Measurements from ENCODE around the gene KCTD7.

The KCTD7 gene

GRCh38 chr7:66689081-66689480 lies 60.4 kb downstream of the KCTD7 start:
- no peak for DNase-seq (ENCODE audit: low read depth)
- no peak for TF ChIP-seq CTCF (conservative IDR thresholded peaks at IDR 0.05; ENCODE audit: control insufficient read depth, insufficient read depth, low read depth, low read length)
- H3K4me3 ChIP-seq (ENCODE audit: control insufficient read depth, low read depth, low read length), result no peak overlapping the region

- H3K4me3 ChIP-seq (ENCODE audit: control insufficient read depth, low read depth, low read length), result no peak overlapping the region
- no peak for DNase-seq (ENCODE audit: low read depth)
- TF ChIP-seq CTCF (conservative IDR thresholded peaks at IDR 0.05; ENCODE audit: control insufficient read depth, insufficient read depth, low read depth, low read length), result no peak
Measured at GRCh38 chr7:66693331-66693730, 64.7 kb downstream of the KCTD7 start.
